GM12878 (cell line): ENCODE results near the gene KASH5. TPM values are rescaled to one million over a fixed set of nuclear protein-coding genes. Genes with fewer than 3 reads are reported as not detected.

Source experiments
- BACH1 ChIP-seq: fragments of 450-650 bp; IDR thresholded peaks from 2 replicates; pipeline ENCODE4 v1.6.1; 2017; ENCODE audit warnings: mild to moderate bottlenecking, borderline replicate concordance
- CHD4 ChIP-seq: fragments of 200-600 bp; sonication (generic); IDR thresholded peaks from 2 replicates; pipeline ENCODE4 v1.6.1; 2016; ENCODE audit warnings: mild to moderate bottlenecking
- FOXM1 ChIP-seq: IDR thresholded peaks from 2 replicates; pipeline ENCODE4 v1.6.1; 2012; ENCODE audit warnings: low read depth, mild to moderate bottlenecking, inconsistent platforms, low read length, moderate library complexity
- JUND ChIP-seq: IDR thresholded peaks from 2 replicates; pipeline ENCODE4 v1.6.1; 2012; ENCODE audit warnings: low read depth, mild to moderate bottlenecking, low read length, improper control_type of control experiment, moderate library complexity
- NFXL1 ChIP-seq: fragments of 450-650 bp; IDR thresholded peaks from 2 replicates; pipeline ENCODE4 v1.6.1; 2017; ENCODE audit warnings: antibody characterized with exemption, mild to moderate bottlenecking, borderline replicate concordance
- NFYA ChIP-seq: IDR thresholded peaks from 2 replicates; pipeline ENCODE4 v1.6.1; 2011; ENCODE audit warnings: low read depth, mild to moderate bottlenecking, low read length, improper control_type of control experiment, borderline replicate concordance
- NR2C1 ChIP-seq: fragments of 450-650 bp; IDR thresholded peaks from 2 replicates; pipeline ENCODE4 v1.6.1; 2017; ENCODE audit warnings: antibody characterized with exemption, mild to moderate bottlenecking, moderate library complexity
- PML ChIP-seq: IDR thresholded peaks from 2 replicates; pipeline ENCODE4 v1.6.1; 2012; ENCODE audit warnings: low read length, inconsistent platforms
- RAD51 ChIP-seq: fragments of 450-650 bp; IDR thresholded peaks from 2 replicates; pipeline ENCODE4 v1.6.1; 2016; ENCODE audit warnings: moderate library complexity, mild to moderate bottlenecking, inconsistent platforms
- STAT3 ChIP-seq: IDR thresholded peaks from 2 replicates; pipeline ENCODE4 v1.6.1; 2011; ENCODE audit warnings: low read depth, low read length, improper control_type of control experiment
- SUZ12 ChIP-seq: fragments of 200-600 bp; sonication (generic); IDR thresholded peaks from one replicate; pipeline ENCODE4 v1.6.1; 2018; ENCODE audit warnings: antibody characterized with exemption, mild to moderate bottlenecking; ENCODE audit not compliant: unreplicated experiment
- TARDBP ChIP-seq: IDR thresholded peaks from 2 replicates; pipeline ENCODE4 v1.6.1; 2016; ENCODE audit warnings: borderline replicate concordance
- TCF12 ChIP-seq: IDR thresholded peaks from 2 replicates; pipeline ENCODE4 v1.6.1; 2011; ENCODE audit warnings: low read depth, mild to moderate bottlenecking, low read length
- polyA plus RNA-seq, 11 experiments: library from polyadenylated mRNA; depleted of rRNA in 4 of 11; unstranded in 6 of 11; stranded (reverse) in 5 of 11; fragments of >200 nt; fragmentation: Nextera tagmentation in 4 of 11; fragmentation: Illumina TruSeq in 1 of 11; extraction: Ambion mirVana in 4 of 11; extraction: Trizol in 1 of 11; gene quantifications; 1 replicate in 1 of 11; 2 replicates in 10 of 11; pipeline versions ENCODE4 v1.2.1 to v1.2.3, GENCODE V29; 2011 to 2016; ENCODE audit warnings: inconsistent platforms in 2 of 11, missing spikeins in 2 of 11, low read depth in 1 of 11
- total RNA-seq, 4 experiments: library from RNA; depleted of rRNA in 3 of 4; stranded (reverse); fragments of >200 nt in 3 of 4; fragmentation: Illumina TruSeq in 1 of 4; extraction: Trizol in 1 of 4; gene quantifications; 2 replicates each; pipeline versions ENCODE4 v1.2.1 to v1.2.3, GENCODE V29; 2013 to 2021
- TF ChIP-seq, protein P1 (sequence below): IDR thresholded peaks from 2 replicates; pipeline ENCODE4 v1.6.1; 2011; ENCODE audit warnings: borderline replicate concordance, low read depth, mild to moderate bottlenecking, moderate library complexity, low read length; ENCODE audit not compliant: insufficient read depth, poor library complexity, severe bottlenecking
- TF ChIP-seq, protein P2 (sequence below): fragments of 450-650 bp; formaldehyde crosslinking; IDR thresholded peaks from 2 replicates; pipeline ENCODE4 v1.4.0; 2020; ENCODE audit warnings: mild to moderate bottlenecking, moderate library complexity
- TF ChIP-seq, protein P3 (sequence below): IDR thresholded peaks from 2 replicates; pipeline ENCODE4 v1.6.1; 2011; ENCODE audit warnings: mild to moderate bottlenecking, low read depth, low read length, moderate library complexity; ENCODE audit not compliant: insufficient replicate concordance
- TF ChIP-seq, protein P4 (sequence below): fragments of 450-650 bp; IDR thresholded peaks from 2 replicates; pipeline ENCODE4 v1.6.1; 2016; ENCODE audit warnings: mild to moderate bottlenecking
- TF ChIP-seq, protein P5 (sequence below): IDR thresholded peaks from 2 replicates; pipeline ENCODE4 v1.6.1; 2011; ENCODE audit warnings: low read depth, mild to moderate bottlenecking, low read length, moderate library complexity, borderline replicate concordance; ENCODE audit errors: extremely low read depth
- TF ChIP-seq, protein P6 (sequence below): fragments of 450-650 bp; conservative IDR thresholded peaks from 2 replicates; pipeline ENCODE4 v1.6.1; 2017; ENCODE audit warnings: mild to moderate bottlenecking, moderate library complexity

Gene KASH5
- total and polyA plus RNA-seq, 10 of the 15 experiments (the other 5 are each of a cell fraction or from before 2014, with no cell fraction given) = 0.03 to 0.06 (median 0.05) TPM; not detected in 7

DNA sequence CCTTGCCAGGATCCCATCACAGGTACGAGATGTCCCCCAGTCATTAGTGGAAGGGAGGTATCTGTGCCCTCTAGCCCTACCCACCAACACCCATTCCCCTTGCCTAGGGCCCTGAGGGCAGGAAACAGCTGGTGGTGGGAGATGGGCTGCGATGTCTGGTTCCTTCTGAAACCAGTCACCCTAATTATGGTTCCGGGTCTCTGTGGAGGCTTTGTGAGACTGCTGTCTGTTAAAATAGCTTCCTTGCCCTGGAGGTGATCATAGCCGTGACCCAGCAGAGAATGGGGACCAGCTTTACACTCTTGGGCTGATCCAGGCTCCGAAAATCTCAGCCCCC, 70.5 kb downstream of the KASH5 start (continued):
- TF ChIP-seq SUZ12 (no peak), STAT3 (no peak), JUND (no peak), BACH1 (no peak), NR2C1 (peak; percentile 32; the same call in 1 of the 2 replicates), NFYA (no peak), PML (no peak), RAD51 (no peak), CHD4 (no peak), FOXM1 (no peak), TCF12 (peak; percentile 55; the same call in 1 of the 2 replicates), NFXL1 (no peak), TARDBP (no peak)
- TF ChIP-seq, protein P1, sequence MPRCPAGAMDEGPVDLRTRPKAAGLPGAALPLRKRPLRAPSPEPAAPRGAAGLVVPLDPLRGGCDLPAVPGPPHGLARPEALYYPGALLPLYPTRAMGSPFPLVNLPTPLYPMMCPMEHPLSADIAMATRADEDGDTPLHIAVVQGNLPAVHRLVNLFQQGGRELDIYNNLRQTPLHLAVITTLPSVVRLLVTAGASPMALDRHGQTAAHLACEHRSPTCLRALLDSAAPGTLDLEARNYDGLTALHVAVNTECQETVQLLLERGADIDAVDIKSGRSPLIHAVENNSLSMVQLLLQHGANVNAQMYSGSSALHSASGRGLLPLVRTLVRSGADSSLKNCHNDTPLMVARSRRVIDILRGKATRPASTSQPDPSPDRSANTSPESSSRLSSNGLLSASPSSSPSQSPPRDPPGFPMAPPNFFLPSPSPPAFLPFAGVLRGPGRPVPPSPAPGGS = no peak
- TF ChIP-seq, protein P2, sequence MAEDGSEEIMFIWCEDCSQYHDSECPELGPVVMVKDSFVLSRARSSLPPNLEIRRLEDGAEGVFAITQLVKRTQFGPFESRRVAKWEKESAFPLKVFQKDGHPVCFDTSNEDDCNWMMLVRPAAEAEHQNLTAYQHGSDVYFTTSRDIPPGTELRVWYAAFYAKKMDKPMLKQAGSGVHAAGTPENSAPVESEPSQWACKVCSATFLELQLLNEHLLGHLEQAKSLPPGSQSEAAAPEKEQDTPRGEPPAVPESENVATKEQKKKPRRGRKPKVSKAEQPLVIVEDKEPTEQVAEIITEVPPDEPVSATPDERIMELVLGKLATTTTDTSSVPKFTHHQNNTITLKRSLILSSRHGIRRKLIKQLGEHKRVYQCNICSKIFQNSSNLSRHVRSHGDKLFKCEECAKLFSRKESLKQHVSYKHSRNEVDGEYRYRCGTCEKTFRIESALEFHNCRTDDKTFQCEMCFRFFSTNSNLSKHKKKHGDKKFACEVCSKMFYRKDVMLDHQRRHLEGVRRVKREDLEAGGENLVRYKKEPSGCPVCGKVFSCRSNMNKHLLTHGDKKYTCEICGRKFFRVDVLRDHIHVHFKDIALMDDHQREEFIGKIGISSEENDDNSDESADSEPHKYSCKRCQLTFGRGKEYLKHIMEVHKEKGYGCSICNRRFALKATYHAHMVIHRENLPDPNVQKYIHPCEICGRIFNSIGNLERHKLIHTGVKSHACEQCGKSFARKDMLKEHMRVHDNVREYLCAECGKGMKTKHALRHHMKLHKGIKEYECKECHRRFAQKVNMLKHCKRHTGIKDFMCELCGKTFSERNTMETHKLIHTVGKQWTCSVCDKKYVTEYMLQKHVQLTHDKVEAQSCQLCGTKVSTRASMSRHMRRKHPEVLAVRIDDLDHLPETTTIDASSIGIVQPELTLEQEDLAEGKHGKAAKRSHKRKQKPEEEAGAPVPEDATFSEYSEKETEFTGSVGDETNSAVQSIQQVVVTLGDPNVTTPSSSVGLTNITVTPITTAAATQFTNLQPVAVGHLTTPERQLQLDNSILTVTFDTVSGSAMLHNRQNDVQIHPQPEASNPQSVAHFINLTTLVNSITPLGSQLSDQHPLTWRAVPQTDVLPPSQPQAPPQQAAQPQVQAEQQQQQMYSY = no peak
- TF ChIP-seq, protein P3, sequence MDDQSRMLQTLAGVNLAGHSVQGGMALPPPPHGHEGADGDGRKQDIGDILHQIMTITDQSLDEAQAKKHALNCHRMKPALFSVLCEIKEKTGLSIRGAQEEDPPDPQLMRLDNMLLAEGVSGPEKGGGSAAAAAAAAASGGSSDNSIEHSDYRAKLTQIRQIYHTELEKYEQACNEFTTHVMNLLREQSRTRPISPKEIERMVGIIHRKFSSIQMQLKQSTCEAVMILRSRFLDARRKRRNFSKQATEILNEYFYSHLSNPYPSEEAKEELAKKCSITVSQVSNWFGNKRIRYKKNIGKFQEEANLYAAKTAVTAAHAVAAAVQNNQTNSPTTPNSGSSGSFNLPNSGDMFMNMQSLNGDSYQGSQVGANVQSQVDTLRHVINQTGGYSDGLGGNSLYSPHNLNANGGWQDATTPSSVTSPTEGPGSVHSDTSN = peak; percentile 48
- TF ChIP-seq, protein P4, sequence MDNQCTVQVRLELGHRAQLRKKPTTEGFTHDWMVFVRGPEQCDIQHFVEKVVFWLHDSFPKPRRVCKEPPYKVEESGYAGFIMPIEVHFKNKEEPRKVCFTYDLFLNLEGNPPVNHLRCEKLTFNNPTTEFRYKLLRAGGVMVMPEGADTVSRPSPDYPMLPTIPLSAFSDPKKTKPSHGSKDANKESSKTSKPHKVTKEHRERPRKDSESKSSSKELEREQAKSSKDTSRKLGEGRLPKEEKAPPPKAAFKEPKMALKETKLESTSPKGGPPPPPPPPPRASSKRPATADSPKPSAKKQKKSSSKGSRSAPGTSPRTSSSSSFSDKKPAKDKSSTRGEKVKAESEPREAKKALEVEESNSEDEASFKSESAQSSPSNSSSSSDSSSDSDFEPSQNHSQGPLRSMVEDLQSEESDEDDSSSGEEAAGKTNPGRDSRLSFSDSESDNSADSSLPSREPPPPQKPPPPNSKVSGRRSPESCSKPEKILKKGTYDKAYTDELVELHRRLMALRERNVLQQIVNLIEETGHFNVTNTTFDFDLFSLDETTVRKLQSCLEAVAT = no peak
- TF ChIP-seq, protein P5, sequence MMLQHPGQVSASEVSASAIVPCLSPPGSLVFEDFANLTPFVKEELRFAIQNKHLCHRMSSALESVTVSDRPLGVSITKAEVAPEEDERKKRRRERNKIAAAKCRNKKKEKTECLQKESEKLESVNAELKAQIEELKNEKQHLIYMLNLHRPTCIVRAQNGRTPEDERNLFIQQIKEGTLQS = no peak
- TF ChIP-seq, protein P6, sequence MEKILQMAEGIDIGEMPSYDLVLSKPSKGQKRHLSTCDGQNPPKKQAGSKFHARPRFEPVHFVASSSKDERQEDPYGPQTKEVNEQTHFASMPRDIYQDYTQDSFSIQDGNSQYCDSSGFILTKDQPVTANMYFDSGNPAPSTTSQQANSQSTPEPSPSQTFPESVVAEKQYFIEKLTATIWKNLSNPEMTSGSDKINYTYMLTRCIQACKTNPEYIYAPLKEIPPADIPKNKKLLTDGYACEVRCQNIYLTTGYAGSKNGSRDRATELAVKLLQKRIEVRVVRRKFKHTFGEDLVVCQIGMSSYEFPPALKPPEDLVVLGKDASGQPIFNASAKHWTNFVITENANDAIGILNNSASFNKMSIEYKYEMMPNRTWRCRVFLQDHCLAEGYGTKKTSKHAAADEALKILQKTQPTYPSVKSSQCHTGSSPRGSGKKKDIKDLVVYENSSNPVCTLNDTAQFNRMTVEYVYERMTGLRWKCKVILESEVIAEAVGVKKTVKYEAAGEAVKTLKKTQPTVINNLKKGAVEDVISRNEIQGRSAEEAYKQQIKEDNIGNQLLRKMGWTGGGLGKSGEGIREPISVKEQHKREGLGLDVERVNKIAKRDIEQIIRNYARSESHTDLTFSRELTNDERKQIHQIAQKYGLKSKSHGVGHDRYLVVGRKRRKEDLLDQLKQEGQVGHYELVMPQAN = no peak
